Measurements from ENCODE around the gene SLC44A3. TPM values are rescaled to one million over a fixed set of nuclear protein-coding genes. Genes with fewer than 3 reads are reported as not detected.

SLC44A3 gene
- total and polyA plus RNA-seq, 8 donors = 13.0 to 52.5 (median 23.2) TPM

DNA sequence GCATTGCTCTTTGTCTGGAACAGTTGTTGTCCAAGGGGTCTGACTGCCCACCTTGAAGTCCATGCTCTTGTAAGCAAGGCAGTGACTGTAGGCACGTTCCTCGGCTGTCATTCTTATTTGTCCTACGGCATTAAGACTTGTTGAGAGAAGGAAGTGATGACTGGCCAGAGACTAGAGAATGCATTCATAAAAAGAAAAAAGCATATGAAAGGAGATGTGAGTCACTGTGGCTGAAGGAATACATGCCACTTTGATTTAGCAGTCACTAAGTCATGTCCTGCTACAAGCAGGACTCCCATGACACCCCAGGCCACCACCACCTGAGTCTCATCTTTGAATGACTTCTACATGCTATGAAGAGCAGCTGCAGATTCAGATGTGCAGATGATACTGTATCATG is 56.2 kb downstream of the SLC44A3 start:
- H3K9me3 ChIP-seq = no peaks in the 10 kb centered on the region
- peaks cover 0 to 15% (median 0%) of the 10 kb centered on the region in 3 donors for H3K36me3 ChIP-seq
- ATAC-seq = no peak
- H3K27ac ChIP-seq = no peak overlapping the region
- TF ChIP-seq, protein P1, sequence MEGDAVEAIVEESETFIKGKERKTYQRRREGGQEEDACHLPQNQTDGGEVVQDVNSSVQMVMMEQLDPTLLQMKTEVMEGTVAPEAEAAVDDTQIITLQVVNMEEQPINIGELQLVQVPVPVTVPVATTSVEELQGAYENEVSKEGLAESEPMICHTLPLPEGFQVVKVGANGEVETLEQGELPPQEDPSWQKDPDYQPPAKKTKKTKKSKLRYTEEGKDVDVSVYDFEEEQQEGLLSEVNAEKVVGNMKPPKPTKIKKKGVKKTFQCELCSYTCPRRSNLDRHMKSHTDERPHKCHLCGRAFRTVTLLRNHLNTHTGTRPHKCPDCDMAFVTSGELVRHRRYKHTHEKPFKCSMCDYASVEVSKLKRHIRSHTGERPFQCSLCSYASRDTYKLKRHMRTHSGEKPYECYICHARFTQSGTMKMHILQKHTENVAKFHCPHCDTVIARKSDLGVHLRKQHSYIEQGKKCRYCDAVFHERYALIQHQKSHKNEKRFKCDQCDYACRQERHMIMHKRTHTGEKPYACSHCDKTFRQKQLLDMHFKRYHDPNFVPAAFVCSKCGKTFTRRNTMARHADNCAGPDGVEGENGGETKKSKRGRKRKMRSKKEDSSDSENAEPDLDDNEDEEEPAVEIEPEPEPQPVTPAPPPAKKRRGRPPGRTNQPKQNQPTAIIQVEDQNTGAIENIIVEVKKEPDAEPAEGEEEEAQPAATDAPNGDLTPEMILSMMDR (IDR thresholded peaks at IDR 0.05) = no peak
- no peak overlapping the region for H3K4me3 ChIP-seq
- WGBS, 2 donors = 91 to 93% methylated on average over 3 of the region's 3 CpGs
- no peak for DNase-seq
- H3K27me3 ChIP-seq = no peaks in the 10 kb centered on the region
- no peak for FAIRE-seq
- intact Hi-C loops (cut with DNase I) = no loop called here
- H3K4me1 ChIP-seq = no peaks in the 10 kb centered on the region

DNA sequence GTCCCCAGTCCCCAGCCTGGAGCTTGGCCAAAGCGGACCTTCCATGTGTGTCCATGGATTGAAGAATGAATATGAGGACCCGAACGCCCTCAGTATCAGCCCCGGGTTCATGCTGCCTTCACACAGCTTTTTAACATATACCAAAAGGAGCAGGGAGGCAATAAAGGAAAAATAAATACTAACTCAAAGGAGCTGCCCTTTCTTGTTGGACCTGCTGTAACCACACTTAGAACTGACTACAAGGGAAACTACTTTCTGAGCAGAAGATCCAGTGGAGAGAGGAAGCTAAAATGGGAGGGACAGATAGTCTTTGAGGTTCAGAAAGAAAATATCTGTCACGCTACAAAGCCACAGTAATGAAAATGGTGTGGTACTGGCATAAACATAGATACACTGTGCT is 58.2 kb downstream of the SLC44A3 start:
- TF ChIP-seq, protein P1 (IDR thresholded peaks at IDR 0.05) = no peak

DNA sequence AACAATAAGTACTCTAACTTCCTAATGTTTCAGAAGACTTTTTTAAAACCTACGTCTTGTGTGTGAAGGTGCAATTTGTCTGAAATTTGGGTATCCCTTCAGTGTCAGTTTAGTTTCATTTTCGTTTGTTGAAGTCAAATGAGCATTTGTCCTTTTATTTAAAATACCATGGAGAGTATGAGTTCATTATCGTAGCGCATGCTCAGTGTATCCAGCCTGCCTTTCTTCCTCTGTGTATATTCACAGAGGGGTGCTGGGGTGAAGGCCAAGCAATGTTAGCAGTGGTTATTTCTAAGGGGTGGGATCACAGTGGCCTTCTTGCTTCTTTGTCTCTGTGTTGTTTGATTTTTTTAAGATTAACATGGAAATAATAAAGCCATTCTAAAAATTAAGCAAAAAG is 63.5 kb downstream of the SLC44A3 start:
- H3K27me3 ChIP-seq = no peaks in the 10 kb centered on the region
- WGBS, 2 donors = 46 to 47% methylated on average over 4 of the region's 4 CpGs
- no peaks in the 10 kb centered on the region for H3K9me3 ChIP-seq
- DNase-seq (no peak), ATAC-seq (peak in 3 of 4 donors; percentile 42 to 72 (median 65)), FAIRE-seq (peak; percentile 47)
- intact Hi-C loops (cut with DNase I) = no loop called here
- H3K4me1 ChIP-seq = no peaks in the 10 kb centered on the region
- TF ChIP-seq, protein P1 (IDR thresholded peaks at IDR 0.05) = no peak
- no peak overlapping the region for H3K4me3 ChIP-seq
- H3K27ac ChIP-seq = peak overlapping the region in 2 of 4 donors; percentile 43 to 55
- H3K36me3 ChIP-seq = no peaks in the 10 kb centered on the region

More for the DNA sequence above, 58.2 kb downstream of the SLC44A3 start:
- H3K36me3 ChIP-seq = peaks cover 0 to 9% (median 0%) of the 10 kb centered on the region in 3 donors
- intact Hi-C loops (cut with DNase I) = no loop called here
- no peaks in the 10 kb centered on the region for H3K27me3 ChIP-seq
- H3K4me1 ChIP-seq = no peaks in the 10 kb centered on the region
- DNase-seq = no peak
- WGBS, 2 donors = 97 to 100% methylated on average over 5 of the region's 5 CpGs
- no peak for ATAC-seq
- H3K9me3 ChIP-seq = no peaks in the 10 kb centered on the region
- no peak overlapping the region for H3K27ac ChIP-seq
- no peak for FAIRE-seq
- no peak overlapping the region for H3K4me3 ChIP-seq

DNA sequence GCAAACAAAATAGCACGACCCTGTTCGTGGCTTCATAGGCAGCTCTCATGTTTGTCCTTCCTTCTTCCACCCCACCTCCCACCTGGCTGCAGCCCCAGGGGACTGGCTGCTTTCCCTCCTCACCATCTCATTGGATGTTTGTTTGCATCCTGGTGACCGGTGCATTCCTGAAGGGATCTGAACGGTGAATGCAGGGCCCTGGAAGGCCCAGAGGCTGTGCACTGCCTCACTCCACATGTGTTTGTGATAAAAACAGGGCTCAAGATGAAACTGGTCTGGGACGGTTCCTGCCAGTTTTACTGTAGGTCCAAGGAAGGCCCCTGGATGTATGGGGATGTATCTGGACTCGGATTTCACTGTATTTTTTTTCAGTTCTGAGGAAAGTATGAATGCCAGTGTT is 63.9 kb downstream of the SLC44A3 start:
- no peaks in the 10 kb centered on the region for H3K27me3 ChIP-seq
- H3K4me1 ChIP-seq = no peaks in the 10 kb centered on the region
- TF ChIP-seq, protein P1 (IDR thresholded peaks at IDR 0.05) = no peak
- FAIRE-seq = no peak
- H3K9me3 ChIP-seq = no peaks in the 10 kb centered on the region
- H3K36me3 ChIP-seq = no peaks in the 10 kb centered on the region
- peak overlapping the region in 2 of 4 donors; percentile 43 to 55 for H3K27ac ChIP-seq
- WGBS, 2 donors = 39 to 43% methylated on average over 6 of the region's 6 CpGs
- DNase-seq = peak in 3 of 6 donors; percentile 27 to 39 (median 35)
- H3K4me3 ChIP-seq = no peak overlapping the region
- ATAC-seq = peak; percentile 47 to 88 (median 76)
- intact Hi-C loops (cut with DNase I) = no loop called here

DNA sequence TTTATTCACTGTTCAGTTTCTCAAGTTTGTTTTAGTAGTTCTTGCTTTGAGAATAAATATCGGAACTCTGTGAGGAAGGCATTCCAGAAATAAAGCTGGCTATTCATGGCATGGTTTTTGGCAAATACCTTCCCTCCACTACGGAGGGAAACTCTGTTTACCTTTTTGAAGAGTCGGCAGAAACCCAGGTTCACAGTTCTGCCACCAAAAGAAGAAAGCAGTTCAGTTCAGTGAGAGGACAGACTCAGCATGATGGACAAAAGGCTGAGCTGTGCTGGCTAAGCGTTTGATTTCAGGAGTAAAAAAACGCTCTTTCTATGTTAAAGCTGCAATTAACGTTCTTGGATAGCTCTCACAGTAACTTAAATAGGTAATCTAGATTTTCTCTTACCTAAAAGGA is 64.3 kb downstream of the SLC44A3 start:
- FAIRE-seq = no peak
- H3K36me3 ChIP-seq = no peaks in the 10 kb centered on the region
- H3K27me3 ChIP-seq = no peaks in the 10 kb centered on the region
- no peak overlapping the region for H3K4me3 ChIP-seq
- DNase-seq = no peak
- TF ChIP-seq, protein P1 (IDR thresholded peaks at IDR 0.05) = no peak
- H3K27ac ChIP-seq = peak overlapping the region in 2 of 4 donors; percentile 43 to 55
- no peak for ATAC-seq
- WGBS, 2 donors = 66 to 69% methylated on average over 6 of the region's 6 CpGs
- intact Hi-C loops (cut with DNase I) = no loop called here
- H3K9me3 ChIP-seq = no peaks in the 10 kb centered on the region
- H3K4me1 ChIP-seq = no peaks in the 10 kb centered on the region

Measured in pancreas (tissue), 10 donors.